HepG2 (cell line): Measurements from ENCODE around the gene PXT1. TPM values are rescaled to one million over a fixed set of nuclear protein-coding genes. Genes with fewer than 3 reads are reported as not detected.

Experiments used
- ARID3A ChIP-seq: IDR thresholded peaks from 2 replicates; pipeline ENCODE4 v1.6.1; 2012; ENCODE audit warnings: low read depth, low read length, improper control_type of control experiment
- FOXA3 ChIP-seq: IDR thresholded peaks from 2 replicates; pipeline ENCODE4 v1.6.1; 2016; ENCODE audit warnings: missing genetic modification reagents, missing compliant biosample characterization
- JARID2 ChIP-seq: sonication (generic); formaldehyde crosslinking; IDR thresholded peaks from 2 replicates; pipeline ENCODE4 v1.8.1; 2023; ENCODE audit warnings: missing genetic modification reagents, inconsistent platforms; ENCODE audit not compliant: insufficient replicate concordance
- LRRFIP1 ChIP-seq: sonication (generic); formaldehyde crosslinking; conservative IDR thresholded peaks from 2 replicates; pipeline ENCODE4 v1.4.0; 2020; ENCODE audit warnings: missing genetic modification reagents
- MNT ChIP-seq: fragments of 450-650 bp; IDR thresholded peaks from 2 replicates; pipeline ENCODE4 v1.6.1; 2016
- NFE2L1 ChIP-seq: sonication (generic); formaldehyde crosslinking; IDR thresholded peaks from 2 replicates; pipeline ENCODE4 v1.4.0; 2020; ENCODE audit warnings: missing genetic modification reagents, mild to moderate bottlenecking, borderline replicate concordance
- PITX1 ChIP-seq: sonication (generic); formaldehyde crosslinking; IDR thresholded peaks from 2 replicates; pipeline ENCODE4 v1.5.1; 2020; ENCODE audit warnings: mild to moderate bottlenecking, missing genetic modification reagents
- REPIN1 ChIP-seq: sonication (generic); formaldehyde crosslinking; IDR thresholded peaks from 2 replicates; pipeline ENCODE4 v1.8.0; 2022; ENCODE audit warnings: missing genetic modification reagents, low read depth, mild to moderate bottlenecking, borderline replicate concordance
- SP5 ChIP-seq: IDR thresholded peaks from 2 replicates; pipeline ENCODE4 v1.6.1; 2016; ENCODE audit warnings: low read depth, borderline replicate concordance
- SRSF4 ChIP-seq: fragments of 200-400 bp; formaldehyde crosslinking; IDR thresholded peaks from one replicate; pipeline ENCODE4 v1.6.1; 2018; ENCODE audit warnings: mild to moderate bottlenecking, low read depth, low read length, moderate library complexity; ENCODE audit not compliant: poor library complexity, severe bottlenecking
- SUZ12 ChIP-seq: fragments of 150-350 bp; IDR thresholded peaks from 2 replicates; pipeline ENCODE4 v1.6.1; 2014; ENCODE audit warnings: low read depth, low read length
- ZBTB26 ChIP-seq: IDR thresholded peaks from 2 replicates; pipeline ENCODE4 v1.6.1; 2016; ENCODE audit warnings: missing compliant biosample characterization, missing genetic modification reagents, borderline replicate concordance
- ZNF18 ChIP-seq: sonication (generic); formaldehyde crosslinking; IDR thresholded peaks from 2 replicates; pipeline ENCODE4 v1.8.0; 2022; ENCODE audit warnings: mild to moderate bottlenecking, missing genetic modification reagents; ENCODE audit not compliant: insufficient replicate concordance
- ZNF629 ChIP-seq: sonication (generic); formaldehyde crosslinking; conservative IDR thresholded peaks from 2 replicates; pipeline ENCODE4 v1.5.0; 2020; ENCODE audit warnings: missing genetic modification reagents
- ZNF704 ChIP-seq: sonication (generic); formaldehyde crosslinking; IDR thresholded peaks from 2 replicates; pipeline ENCODE4 v1.8.1; 2023; ENCODE audit warnings: mild to moderate bottlenecking, inconsistent platforms, moderate library complexity, missing genetic modification reagents, borderline replicate concordance
- ZNF720 ChIP-seq: sonication (generic); formaldehyde crosslinking; IDR thresholded peaks from 2 replicates; pipeline ENCODE4 v1.4.0; 2020; ENCODE audit warnings: missing genetic modification reagents
- ZNF724P ChIP-seq: sonication (generic); formaldehyde crosslinking; IDR thresholded peaks from 2 replicates; pipeline ENCODE4 v1.8.0; 2022; ENCODE audit warnings: missing genetic modification reagents, borderline replicate concordance
- ZNF75D ChIP-seq: sonication (generic); formaldehyde crosslinking; IDR thresholded peaks from 2 replicates; pipeline ENCODE4 v1.8.1; 2023; ENCODE audit warnings: missing genetic modification reagents, mild to moderate bottlenecking, borderline replicate concordance
- polyA plus RNA-seq, 8 experiments: library from polyadenylated mRNA; depleted of rRNA in 3 of 8; stranded (reverse) in 7 of 8; unstranded in 1 of 8; fragments of >200 nt; fragmentation: Illumina TruSeq in 4 of 8; extraction: Trizol in 4 of 8; gene quantifications; 2 replicates each; pipeline versions ENCODE4 v1.2.1 to v1.2.3, GENCODE V29; 2011 to 2016; ENCODE audit warnings: low read depth in 4 of 8, missing spikeins in 1 of 8, mixed read lengths in 1 of 8; ENCODE audit not compliant: insufficient read depth in 1 of 8
- total RNA-seq, 5 experiments: library from RNA; depleted of rRNA; stranded (reverse); fragments of >200 nt; fragmentation: Illumina TruSeq; extraction: Trizol; gene quantifications; 2 replicates each; pipeline ENCODE4 v1.2.3, GENCODE V29; 2016; ENCODE audit warnings: low read depth in 1 of 5

PXT1 gene
- total and polyA plus RNA-seq, 2 of the 13 experiments (the other 11 are each of a cell fraction or from before 2014, with no cell fraction given), result 0.04 TPM; not detected in 1

- no peak for TF ChIP-seq ARID3A
- TF ChIP-seq ZNF720, result no peak
- TF ChIP-seq SRSF4, result no peak
- 0 out of 2 replicates have a peak, but pooled peaks have one; percentile 3 for TF ChIP-seq ZNF629 (CRISPR knock-in tag)
- no peak for TF ChIP-seq SP5 (CRISPR knock-in tag)
- no peak for TF ChIP-seq NFE2L1
- TF ChIP-seq FOXA3 (CRISPR knock-in tag), result peak; percentile 62
- TF ChIP-seq PITX1 (CRISPR knock-in tag), result peak; percentile 58; the same call in 1 of the 2 replicates
- TF ChIP-seq JARID2, result peak; percentile 69
- TF ChIP-seq ZNF75D, result no peak
- peak; percentile 85; the same call in 1 of the 2 replicates for TF ChIP-seq REPIN1 (CRISPR knock-in tag)
- no peak for TF ChIP-seq SUZ12
- TF ChIP-seq MNT, result peak; percentile 100
- TF ChIP-seq ZNF18, result no peak
- TF ChIP-seq ZBTB26, result no peak
- no peak for TF ChIP-seq LRRFIP1
- TF ChIP-seq ZNF724P, result no peak; the same call in 1 of the 2 replicates
- peak; percentile 77; the same call in 1 of the 2 replicates for TF ChIP-seq ZNF704 (CRISPR knock-in tag)
Observed at GRCh38 chr6:36423101-36423824, 19.4 kb downstream of the PXT1 start (continued).
